ENCODE measurements around the gene MEIKIN.
"Not testable (repeated sequence)": the region's sequence is repeated elsewhere in the genome, so short reads cannot be mapped to it uniquely, and the experiment has no call there.

The MEIKIN gene

DNA sequence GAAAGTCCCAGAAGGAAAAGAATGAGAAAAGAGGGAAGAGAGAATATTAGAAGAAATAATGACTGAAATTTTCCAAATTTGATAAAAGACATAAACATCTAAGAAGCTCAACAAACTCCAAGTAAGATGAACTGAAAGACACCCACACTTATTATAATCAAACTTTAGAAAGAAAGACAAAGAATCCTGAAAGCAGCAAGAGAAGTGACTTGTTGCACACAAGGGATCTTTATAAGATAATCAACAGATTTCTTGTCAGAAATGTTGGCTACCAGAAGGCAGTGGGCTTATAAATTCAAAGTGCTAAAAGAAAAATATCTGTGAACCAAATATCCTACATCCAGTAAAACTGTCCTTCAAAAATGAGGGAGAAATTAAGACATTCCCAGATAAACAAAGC lies 99.6 kb downstream of the MEIKIN start:
- Mint-ChIP-seq H3K4me3 (no peak overlapping the region), H3K4me1 (no peaks in the 10 kb centered on the region), H3K27ac (no peak overlapping the region), H3K27me3 (peaks cover 10 to 14% of the 10 kb centered on the region in 2 donors), H3K36me3 (peaks cover 4 to 7% of the 10 kb centered on the region in 2 donors), H3K9me3 (peaks cover 38 to 39% of the 10 kb centered on the region in 2 donors)
- DNase-seq (no peak), ATAC-seq (replicated peaks) (no peak)

DNA sequence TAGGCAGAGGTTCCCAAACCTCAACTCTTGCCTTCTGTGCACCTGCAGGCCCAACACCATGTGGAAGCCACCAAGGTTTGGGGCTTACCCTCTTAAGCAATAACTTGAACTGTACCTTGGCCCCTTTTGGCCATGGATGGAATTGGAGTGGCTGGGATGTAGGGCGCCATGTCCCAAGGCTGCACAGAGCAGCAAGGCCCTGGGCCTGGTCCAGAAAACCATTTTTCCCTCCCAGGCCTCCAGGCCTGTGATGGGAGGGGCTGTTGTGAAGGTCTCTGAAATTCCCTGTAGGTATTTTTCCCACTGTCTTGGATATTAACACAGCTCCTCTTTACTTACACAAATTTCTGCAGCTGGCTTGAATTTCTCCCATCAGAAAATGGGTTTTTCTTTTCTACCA lies 102.5 kb downstream of the MEIKIN start:
- DNase-seq; H3K27ac Mint-ChIP-seq; H3K4me3 Mint-ChIP-seq; ATAC-seq (replicated peaks); H3K36me3 Mint-ChIP-seq; H3K4me1 Mint-ChIP-seq: not testable (repeated sequence)
- Mint-ChIP-seq H3K9me3 (peaks cover 40 to 46% of the 10 kb centered on the region in 2 donors), H3K27me3 (peaks cover 27 to 29% of the 10 kb centered on the region in 2 donors)

DNA sequence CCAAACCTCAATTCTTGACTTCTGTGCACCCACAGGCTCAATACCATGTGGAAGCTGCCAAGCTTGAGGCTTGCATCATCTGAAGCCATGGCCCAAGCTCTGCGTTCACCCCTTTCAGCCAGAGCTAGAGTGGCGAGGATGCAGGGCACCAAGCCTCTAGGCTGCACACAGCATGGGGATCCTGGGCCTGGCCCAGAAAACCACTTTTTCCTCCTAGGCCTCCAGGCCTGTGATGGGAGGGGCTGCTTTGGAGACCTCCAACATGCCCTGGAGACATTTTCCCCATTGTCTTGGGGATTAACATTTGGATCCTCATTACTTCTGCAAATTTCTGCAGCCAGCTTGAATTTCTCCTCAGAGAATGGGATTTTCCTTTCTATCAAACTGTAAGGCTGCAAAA lies 112.8 kb downstream of the MEIKIN start:
- not testable (repeated sequence) for H3K27ac Mint-ChIP-seq; H3K36me3 Mint-ChIP-seq; DNase-seq; H3K4me1 Mint-ChIP-seq; ATAC-seq (replicated peaks); H3K4me3 Mint-ChIP-seq; H3K27me3 Mint-ChIP-seq
- peaks cover 5 to 14% of the 10 kb centered on the region in 2 donors for H3K9me3 Mint-ChIP-seq

DNA sequence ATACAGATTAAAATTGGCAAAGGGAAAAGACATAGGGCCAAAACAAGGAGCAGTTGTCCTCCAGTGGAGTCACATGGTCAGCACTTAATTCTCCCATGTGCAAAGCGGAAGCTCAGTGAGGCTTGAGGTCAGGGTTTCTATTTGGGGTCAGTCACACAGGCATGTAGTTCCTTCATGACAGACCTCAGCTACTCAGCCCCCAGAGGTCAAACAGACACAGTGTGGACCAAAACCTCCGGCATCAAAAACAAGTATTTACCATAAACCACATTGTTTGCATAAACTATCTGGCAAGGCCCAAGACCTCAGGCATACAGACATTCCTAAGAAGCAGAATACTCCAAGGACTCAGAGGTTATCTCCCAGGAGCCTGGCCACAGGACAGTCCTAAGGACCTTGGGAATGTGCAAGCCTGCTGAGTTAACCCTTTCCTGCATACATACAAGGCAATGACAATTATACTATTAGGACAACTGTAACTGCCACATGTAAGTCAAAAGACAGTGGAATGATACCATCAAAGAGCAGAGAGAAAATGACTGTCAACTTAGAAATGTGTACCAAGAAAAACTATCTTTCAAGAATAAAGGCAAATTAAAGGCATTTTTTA lies 120.0 kb downstream of the MEIKIN start:
- ATAC-seq (replicated peaks) (no peak), DNase-seq (no peak)
- Mint-ChIP-seq H3K9me3 (peaks cover 0 to 6% of the 10 kb centered on the region in 2 donors), H3K4me1 (peaks cover 0 to 8% of the 10 kb centered on the region in 2 donors), H3K36me3 (no peaks in the 10 kb centered on the region), H3K27me3 (peaks cover 0 to 8% of the 10 kb centered on the region in 2 donors), H3K4me3 (no peak overlapping the region), H3K27ac (no peak overlapping the region)

DNA sequence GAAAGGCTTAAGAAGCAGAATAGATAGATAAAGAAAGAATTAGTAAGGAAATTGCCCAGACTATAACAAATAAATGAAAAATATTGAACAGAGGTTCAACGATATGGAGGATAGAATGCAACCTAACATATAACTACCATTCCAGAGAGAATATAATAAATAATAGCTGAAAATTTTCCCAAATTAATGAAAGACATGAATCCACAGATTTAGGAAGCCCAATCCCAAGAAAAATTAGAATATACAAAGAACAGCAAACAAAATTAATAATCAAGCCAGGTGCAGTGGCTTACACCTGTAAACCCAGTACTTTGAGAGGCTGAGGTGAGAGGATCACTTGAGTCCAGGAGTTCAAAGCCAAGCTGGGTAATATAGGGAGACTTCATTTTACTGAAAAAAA lies 120.8 kb downstream of the MEIKIN start:
- ATAC-seq (replicated peaks), result no peak
- Mint-ChIP-seq H3K36me3 (no peaks in the 10 kb centered on the region), H3K9me3 (peaks cover 0 to 6% of the 10 kb centered on the region in 2 donors), H3K4me3 (no peak overlapping the region), H3K27me3 (peaks cover 0 to 8% of the 10 kb centered on the region in 2 donors), H3K4me1 (peaks cover 0 to 8% of the 10 kb centered on the region in 2 donors), H3K27ac (no peak overlapping the region)
- DNase-seq, result no peak

DNA sequence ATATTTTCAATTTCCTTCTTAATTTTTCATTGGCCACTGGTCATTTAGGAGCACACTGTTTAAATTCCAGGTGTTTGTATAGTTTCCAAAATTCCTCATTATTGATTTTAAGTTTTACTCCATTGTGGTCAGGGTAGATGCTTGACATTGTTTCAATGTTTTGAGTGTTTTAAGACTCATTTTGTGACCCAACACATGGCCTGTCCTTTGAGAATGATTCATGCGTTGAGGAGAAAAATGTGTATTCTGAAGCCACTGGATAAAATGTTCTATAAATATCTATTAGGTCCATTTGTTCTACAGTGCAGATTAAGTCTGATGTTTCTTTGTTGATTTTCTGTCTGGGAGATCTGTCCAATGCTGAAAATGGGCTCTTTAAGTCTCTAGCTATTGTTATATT lies 124.2 kb downstream of the MEIKIN start:
- DNase-seq (no peak), ATAC-seq (replicated peaks) (no peak)
- Mint-ChIP-seq H3K4me3 (no peak overlapping the region), H3K9me3 (no peaks in the 10 kb centered on the region), H3K27ac (no peak overlapping the region), H3K36me3 (no peaks in the 10 kb centered on the region), H3K27me3 (peaks cover 0 to 8% of the 10 kb centered on the region in 2 donors), H3K4me1 (peaks cover 4 to 20% of the 10 kb centered on the region in 2 donors)

DNA sequence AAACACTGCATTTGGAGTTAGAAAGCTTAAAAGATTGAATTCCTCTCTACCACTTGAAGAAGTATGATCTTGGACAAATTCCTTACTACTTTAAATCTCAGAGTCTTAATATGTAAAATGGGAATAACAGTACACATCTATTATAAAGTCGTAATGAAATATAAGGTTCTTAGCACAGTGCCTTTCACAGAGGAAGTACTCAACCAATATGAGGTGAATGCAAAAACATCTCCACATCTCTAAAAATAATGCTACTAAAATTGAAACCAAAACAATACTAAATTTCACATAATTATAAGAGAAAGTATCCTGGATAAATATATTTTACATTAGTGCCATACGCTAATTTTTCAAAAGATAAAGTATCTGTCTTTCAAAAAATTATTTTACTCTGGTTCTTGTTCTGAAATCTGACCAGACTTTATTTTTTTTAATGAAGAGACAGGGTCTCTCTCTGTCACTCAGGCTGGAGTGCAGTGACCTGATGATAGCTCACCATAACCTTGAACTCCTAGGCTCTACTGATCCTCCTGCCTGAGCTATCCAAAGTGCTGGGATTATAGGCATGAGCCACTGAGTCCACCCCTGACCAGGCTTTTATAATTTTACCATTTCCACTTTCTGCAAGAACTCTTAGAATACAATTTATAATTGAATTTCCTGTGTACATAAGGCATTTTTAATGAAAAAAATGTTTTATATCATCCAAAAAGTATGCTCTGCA lies 127.3 kb downstream of the MEIKIN start:
- DNase-seq (no peak), ATAC-seq (replicated peaks) (no peak)
- Mint-ChIP-seq H3K27ac (no peak overlapping the region), H3K27me3 (peaks cover 0 to 5% of the 10 kb centered on the region in 2 donors), H3K9me3 (no peaks in the 10 kb centered on the region), H3K4me3 (no peak overlapping the region), H3K36me3 (no peaks in the 10 kb centered on the region), H3K4me1 (peaks cover 4 to 20% of the 10 kb centered on the region in 2 donors)

DNA sequence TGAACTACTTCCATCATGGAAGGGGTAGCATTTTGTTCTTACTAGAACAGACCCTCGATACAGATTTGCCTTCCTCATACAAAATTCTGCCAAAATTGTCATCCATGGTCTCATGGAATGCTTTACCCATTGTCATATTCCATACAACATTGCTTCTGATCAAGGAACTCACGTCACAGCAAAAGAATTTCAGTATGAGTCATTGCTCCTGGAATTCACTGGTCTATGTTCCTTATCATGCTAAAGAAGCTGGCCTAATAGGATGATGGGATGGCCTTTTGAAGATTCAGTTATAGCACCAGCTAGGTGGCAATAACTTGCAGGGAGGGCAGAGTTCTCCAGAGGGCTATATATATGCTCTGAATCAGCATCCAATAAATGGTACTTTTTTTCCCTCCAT lies 130.5 kb downstream of the MEIKIN start:
- H3K36me3 Mint-ChIP-seq, result no peaks in the 10 kb centered on the region
- no peak for ATAC-seq (replicated peaks)
- peaks cover 10 to 20% of the 10 kb centered on the region in 2 donors for H3K4me1 Mint-ChIP-seq
- no peak overlapping the region for H3K4me3 Mint-ChIP-seq
- H3K9me3 Mint-ChIP-seq, result no peaks in the 10 kb centered on the region
- DNase-seq, result no peak
- no peak overlapping the region for H3K27ac Mint-ChIP-seq
- H3K27me3 Mint-ChIP-seq, result no peaks in the 10 kb centered on the region

DNA sequence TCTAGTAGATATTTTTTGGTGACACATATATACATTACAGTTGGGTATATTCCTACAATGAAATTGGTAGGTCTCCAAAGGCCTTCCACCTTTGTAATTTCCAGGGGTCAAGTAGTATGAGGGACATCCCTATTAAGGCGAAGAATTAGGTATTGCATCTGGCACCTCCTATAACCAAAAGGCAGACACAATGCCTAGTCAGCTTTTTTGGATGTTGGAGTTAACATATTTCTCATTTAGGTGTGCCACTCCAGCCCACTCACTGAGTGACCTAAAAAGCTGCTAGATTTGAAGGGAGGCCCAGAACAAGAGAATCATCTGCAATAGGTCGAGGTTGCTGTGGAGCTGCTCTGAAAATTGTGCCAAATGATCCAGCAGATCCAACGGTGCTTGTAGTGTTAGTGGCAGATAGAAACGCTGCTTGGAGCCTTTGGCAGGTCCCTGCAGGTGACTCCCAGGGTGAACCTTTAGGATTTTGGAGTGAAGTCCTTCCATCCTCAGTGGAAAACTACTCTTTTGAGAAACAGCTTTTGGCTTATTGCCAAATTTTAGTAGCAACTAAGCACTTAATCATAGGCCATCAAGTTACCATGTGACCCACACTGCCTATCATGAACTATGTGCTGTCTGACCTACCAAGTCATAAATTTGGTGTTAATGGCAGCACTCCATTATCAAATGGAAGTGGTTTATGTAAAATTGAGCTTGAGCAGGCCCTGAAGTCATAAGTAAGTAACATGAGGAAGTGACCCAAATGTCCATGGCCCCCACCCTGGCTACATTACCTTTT lies 132.9 kb downstream of the MEIKIN start:
- DNase-seq (no peak), ATAC-seq (replicated peaks) (peak in 1 of 2 donors; percentile 20)
- H3K27ac Mint-ChIP-seq, result no peak overlapping the region
- no peak overlapping the region for H3K4me3 Mint-ChIP-seq
- no peaks in the 10 kb centered on the region for H3K36me3 Mint-ChIP-seq
- H3K4me1 Mint-ChIP-seq, result peaks cover 5 to 9% of the 10 kb centered on the region in 2 donors
- peaks cover 0 to 4% of the 10 kb centered on the region in 2 donors for H3K27me3 Mint-ChIP-seq
- no peaks in the 10 kb centered on the region for H3K9me3 Mint-ChIP-seq

DNA sequence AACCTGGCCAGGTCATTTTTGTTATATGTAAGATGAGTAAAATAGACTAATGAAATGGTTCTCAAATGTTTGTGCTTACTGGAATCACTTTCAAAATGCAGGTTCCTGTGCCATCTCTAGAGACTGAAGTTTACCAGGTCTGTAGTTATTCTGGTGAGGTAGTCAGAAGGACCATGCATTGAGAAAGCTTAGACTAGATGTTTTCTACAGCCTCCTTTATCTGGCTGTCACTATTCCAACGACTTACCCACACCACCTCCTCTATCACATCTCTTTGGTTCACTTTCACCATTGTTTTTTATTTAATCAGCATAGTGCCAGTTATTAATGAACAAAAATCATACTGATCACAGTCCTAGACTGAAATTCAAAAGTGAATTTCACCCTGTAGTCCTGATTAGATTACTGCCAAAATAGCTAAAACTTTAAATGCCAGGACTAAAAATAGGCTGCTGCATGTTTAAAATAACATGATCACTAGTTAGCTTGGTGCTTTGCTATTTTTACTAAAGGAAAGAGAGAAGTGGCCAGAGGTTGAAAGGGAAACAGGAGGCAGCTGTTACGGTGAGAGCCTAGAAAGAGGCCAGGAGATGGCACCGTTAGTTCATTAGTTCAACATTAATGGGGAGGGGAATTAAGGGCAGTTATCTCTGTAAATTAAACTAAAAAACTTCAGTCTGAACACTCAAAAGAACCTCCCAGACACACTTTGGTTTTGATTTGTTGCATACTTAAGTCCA lies 134.8 kb downstream of the MEIKIN start:
- Mint-ChIP-seq H3K27me3 (peaks cover 0 to 4% of the 10 kb centered on the region in 2 donors), H3K36me3 (no peaks in the 10 kb centered on the region), H3K27ac (no peak overlapping the region), H3K4me3 (peak overlapping the region in 1 of 2 donors; percentile 21), H3K9me3 (no peaks in the 10 kb centered on the region), H3K4me1 (peaks cover 5 to 9% of the 10 kb centered on the region in 2 donors)
- ATAC-seq (replicated peaks) (peak; percentile 75 to 78), DNase-seq (no peak)

DNA sequence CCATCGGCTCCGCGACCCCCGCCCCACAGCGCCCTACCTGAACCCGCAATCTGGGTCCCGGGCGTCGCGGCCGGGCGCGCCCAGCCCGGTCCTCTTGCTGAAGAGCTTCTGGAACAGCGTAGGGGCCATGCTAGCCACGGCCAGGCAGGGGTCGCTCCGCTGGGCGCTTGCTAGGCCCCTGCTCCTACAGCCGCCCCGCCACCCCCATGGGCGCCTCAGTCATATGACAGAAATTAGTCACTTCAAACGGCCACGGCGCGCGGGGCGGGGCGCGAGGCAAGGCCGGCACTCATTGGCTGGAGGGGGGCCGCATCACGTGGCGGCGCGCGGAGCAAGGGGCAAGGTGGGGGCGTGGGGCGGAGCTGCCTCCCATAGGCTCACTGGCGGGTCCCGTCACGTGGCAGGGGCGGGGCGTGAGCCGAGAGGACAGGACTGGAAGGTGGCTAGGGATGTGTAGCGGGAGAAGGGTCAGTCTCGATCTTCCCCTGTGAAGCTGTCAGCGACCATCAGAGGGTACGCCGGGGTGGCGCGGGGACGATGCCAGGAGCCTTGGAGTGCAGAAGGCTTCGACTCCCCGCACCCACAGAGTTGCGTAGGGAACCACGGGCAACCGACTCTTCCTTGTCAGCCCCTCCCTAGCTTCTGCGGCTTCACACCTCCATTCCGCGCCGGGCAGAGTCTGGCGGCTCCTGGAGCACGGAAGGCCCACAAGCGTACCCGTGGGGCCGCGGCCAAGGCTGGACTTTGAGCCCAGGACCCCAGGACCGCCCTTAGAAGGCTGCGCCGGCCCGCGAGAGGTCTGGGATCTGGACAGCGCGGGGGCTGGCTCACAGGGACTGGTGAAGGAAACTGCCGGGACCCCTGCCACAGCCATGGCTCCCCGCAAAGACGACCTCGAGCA lies 148.4 kb downstream of the MEIKIN start, which contains the start of gene FNIP1:
Gene FNIP1, minus strand, starts transcription at position 225 of the 901 bp plus-strand sequence. Its CDS starts 96 bp downstream, at position 129.
- peak within 1 kb of the TSS; percentile 97 for H3K27ac Mint-ChIP-seq
- H3K4me1 Mint-ChIP-seq, result peaks cover 8 to 30% of the 10 kb centered on the region in 2 donors
- no peaks in the 10 kb centered on the region for H3K9me3 Mint-ChIP-seq
- DNase-seq (peak; percentile 98), ATAC-seq (replicated peaks) (peak; percentile 93 to 96)
- peaks cover 10% of the 10 kb centered on the region in 2 donors for H3K36me3 Mint-ChIP-seq
- H3K27me3 Mint-ChIP-seq, result no peaks in the 10 kb centered on the region
- peak within 1 kb of the TSS; percentile 97 to 99 for H3K4me3 Mint-ChIP-seq

DNA sequence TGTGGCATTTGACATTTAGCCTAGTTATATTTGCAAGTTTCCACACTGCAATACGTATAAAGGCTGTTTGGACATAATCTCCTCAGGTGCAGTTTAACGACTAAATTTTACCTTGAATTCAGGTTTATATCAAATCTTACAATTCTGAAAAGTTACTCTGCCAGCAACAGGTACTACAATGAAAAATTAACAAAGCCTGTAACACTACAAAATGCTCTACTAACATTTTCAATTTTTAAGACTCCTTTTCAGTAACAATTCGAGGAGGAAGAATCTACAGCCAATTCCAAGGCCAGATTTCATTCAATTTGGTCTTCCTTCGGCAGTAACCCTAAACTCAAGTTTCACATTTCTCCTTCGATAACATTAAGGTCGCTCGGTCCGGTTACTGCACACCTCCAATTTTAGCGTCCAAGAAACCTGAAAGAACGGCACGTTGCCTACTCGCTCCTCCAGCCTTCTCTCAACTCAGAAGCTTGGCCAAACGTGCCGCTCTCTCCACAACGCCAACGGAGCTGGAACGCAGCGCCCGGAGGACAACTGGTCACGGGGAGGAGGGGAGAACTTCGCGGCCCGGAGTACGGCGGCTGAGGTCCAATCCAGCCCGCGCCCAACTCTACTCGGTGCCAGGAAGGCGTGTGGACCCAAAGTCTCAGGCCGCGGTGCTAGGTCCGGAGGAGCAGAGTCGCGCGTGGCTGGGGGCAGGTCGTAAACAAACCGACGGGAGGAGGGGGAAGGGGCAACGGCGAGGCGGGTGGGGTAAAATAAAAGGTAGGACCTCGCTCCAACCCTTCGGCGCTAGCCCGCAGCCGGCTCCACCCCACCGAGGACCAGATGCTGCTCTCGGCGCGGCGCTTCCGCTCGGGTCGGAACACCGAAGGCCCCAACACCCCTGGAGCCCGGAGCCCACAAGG lies 149.3 kb downstream of the MEIKIN start:
- peak; percentile 33 to 47 for ATAC-seq (replicated peaks)
- Mint-ChIP-seq H3K27me3 (no peaks in the 10 kb centered on the region), H3K36me3 (peaks cover 10 to 11% of the 10 kb centered on the region in 2 donors), H3K4me3 (peak overlapping the region; percentile 97 to 99), H3K9me3 (no peaks in the 10 kb centered on the region), H3K4me1 (peaks cover 8 to 34% of the 10 kb centered on the region in 2 donors), H3K27ac (peak overlapping the region; percentile 97)
- DNase-seq, result no peak
